ENCODE measurements around the gene TNFRSF8. TPM values are rescaled to one million over a fixed set of nuclear protein-coding genes. Genes with fewer than 3 reads are reported as not detected.

Gene TNFRSF8
- polyA plus RNA-seq, 1 donor (not counting 4 experiments of a cell fraction or from before 2014, with no cell fraction given) = 0.03 TPM

DNA sequence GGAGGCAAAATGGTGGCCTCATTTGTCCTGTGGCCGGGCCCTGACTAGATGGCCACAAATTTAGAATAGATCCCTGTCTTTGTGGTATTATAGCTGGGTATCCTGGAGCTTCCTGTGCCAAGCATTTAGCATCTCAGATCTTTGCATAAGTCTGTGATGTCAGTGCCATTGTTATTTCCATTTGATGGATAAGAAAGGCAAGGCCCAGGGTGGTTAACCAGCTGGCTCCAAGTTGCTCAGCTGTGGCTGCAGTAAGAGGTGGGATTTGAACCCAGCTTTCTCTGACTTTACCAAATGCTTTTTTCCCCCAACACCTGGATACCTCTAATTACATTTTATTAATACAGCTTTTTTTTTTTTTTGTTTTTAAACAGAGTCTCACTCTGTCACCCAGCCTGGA is 11.7 kb upstream of the TNFRSF8 start:
- DNase-seq (ENCODE audit: low read depth, low spot score) (no peak), FAIRE-seq (no peak)
- no peaks in the 10 kb centered on the region for H4K20me1 ChIP-seq (ENCODE audit: control insufficient read depth, extremely low read depth, insufficient read depth, low read length)
- no peak overlapping the region for H3K27ac ChIP-seq (ENCODE audit: control insufficient read depth, insufficient read depth, low read length)
- no peak overlapping the region for H3K4me3 ChIP-seq (ENCODE audit: control insufficient read depth in 2 of 3, extremely low read depth in 1 of 3, insufficient read depth in 2 of 3, low read depth in 1 of 3, low read length in 3 of 3)
- H3K9me3 ChIP-seq (ENCODE audit: control insufficient read depth, low read depth, low read length) = no peaks in the 10 kb centered on the region
- H3K79me2 ChIP-seq (ENCODE audit: control insufficient read depth, insufficient read depth, low read length) = no peaks in the 10 kb centered on the region
- H3K4me1 ChIP-seq (ENCODE audit: control insufficient read depth, extremely low read depth, insufficient read depth, low read length) = peaks cover 14% of the 10 kb centered on the region
- no peaks in the 10 kb centered on the region for H3K36me3 ChIP-seq (ENCODE audit: control insufficient read depth in 2 of 2, extremely low read depth in 1 of 2, insufficient read depth in 2 of 2, low read length in 2 of 2)
- no peak overlapping the region for H3K9ac ChIP-seq (ENCODE audit: control insufficient read depth, extremely low read depth, insufficient read depth, low read length)
- no peak for TF ChIP-seq EZH2 (IDR thresholded peaks at IDR 0.05; ENCODE audit: low read length)
- TF ChIP-seq, protein P1, sequence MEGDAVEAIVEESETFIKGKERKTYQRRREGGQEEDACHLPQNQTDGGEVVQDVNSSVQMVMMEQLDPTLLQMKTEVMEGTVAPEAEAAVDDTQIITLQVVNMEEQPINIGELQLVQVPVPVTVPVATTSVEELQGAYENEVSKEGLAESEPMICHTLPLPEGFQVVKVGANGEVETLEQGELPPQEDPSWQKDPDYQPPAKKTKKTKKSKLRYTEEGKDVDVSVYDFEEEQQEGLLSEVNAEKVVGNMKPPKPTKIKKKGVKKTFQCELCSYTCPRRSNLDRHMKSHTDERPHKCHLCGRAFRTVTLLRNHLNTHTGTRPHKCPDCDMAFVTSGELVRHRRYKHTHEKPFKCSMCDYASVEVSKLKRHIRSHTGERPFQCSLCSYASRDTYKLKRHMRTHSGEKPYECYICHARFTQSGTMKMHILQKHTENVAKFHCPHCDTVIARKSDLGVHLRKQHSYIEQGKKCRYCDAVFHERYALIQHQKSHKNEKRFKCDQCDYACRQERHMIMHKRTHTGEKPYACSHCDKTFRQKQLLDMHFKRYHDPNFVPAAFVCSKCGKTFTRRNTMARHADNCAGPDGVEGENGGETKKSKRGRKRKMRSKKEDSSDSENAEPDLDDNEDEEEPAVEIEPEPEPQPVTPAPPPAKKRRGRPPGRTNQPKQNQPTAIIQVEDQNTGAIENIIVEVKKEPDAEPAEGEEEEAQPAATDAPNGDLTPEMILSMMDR (optimal IDR thresholded peaks at IDR 0.05 in 1 of 3, IDR thresholded peaks at IDR 0.05 in 1 of 3, conservative IDR thresholded peaks at IDR 0.05 in 1 of 3; ENCODE audit: extremely low read depth in 1 of 3, insufficient read depth in 2 of 3, low read length in 3 of 3) = no peak
- no peak overlapping the region for H2AFZ ChIP-seq (ENCODE audit: control insufficient read depth, low read length)
- dilution Hi-C loops (cut with MboI; ENCODE audit: extremely low pct_ligation_motif_present, low sequenced_read_pairs) = no loop called here
- peaks cover 3% of the 10 kb centered on the region for H3K9me1 ChIP-seq (ENCODE audit: control insufficient read depth, extremely low read depth, insufficient read depth, low read length)
- peaks cover under 1% of the 10 kb centered on the region for H3K27me3 ChIP-seq (ENCODE audit: control insufficient read depth, extremely low read depth, insufficient read depth, low read length)
- no peak overlapping the region for H3K4me2 ChIP-seq (ENCODE audit: control insufficient read depth, extremely low read depth, insufficient read depth, low read depth, low read length)

- dilution Hi-C loops (cut with MboI; ENCODE audit: extremely low pct_ligation_motif_present, low sequenced_read_pairs) = no loop called here
- Histone ChIP-seq H3K79me2 (ENCODE audit: control insufficient read depth, insufficient read depth, low read length) (no peaks in the 10 kb centered on the region), H2AFZ (ENCODE audit: control insufficient read depth, low read length) (peak overlapping the region; percentile 66), H3K9me3 (ENCODE audit: control insufficient read depth, low read depth, low read length) (no peaks in the 10 kb centered on the region), H3K4me2 (ENCODE audit: control insufficient read depth, extremely low read depth, insufficient read depth, low read depth, low read length) (peak overlapping the region; percentile 39), H3K27ac (ENCODE audit: control insufficient read depth, insufficient read depth, low read length) (peak overlapping the region; percentile 20), H3K4me1 (ENCODE audit: control insufficient read depth, extremely low read depth, insufficient read depth, low read length) (peaks cover 20% of the 10 kb centered on the region), H3K27me3 (ENCODE audit: control insufficient read depth, extremely low read depth, insufficient read depth, low read length) (no peaks in the 10 kb centered on the region), H3K9me1 (ENCODE audit: control insufficient read depth, extremely low read depth, insufficient read depth, low read length) (peaks cover 3% of the 10 kb centered on the region), H3K4me3 (ENCODE audit: control insufficient read depth in 2 of 3, extremely low read depth in 1 of 3, insufficient read depth in 2 of 3, low read depth in 1 of 3, low read length in 3 of 3) (no peak overlapping the region), H4K20me1 (ENCODE audit: control insufficient read depth, extremely low read depth, insufficient read depth, low read length) (no peaks in the 10 kb centered on the region), H3K9ac (ENCODE audit: control insufficient read depth, extremely low read depth, insufficient read depth, low read length) (peak overlapping the region; percentile 18), H3K36me3 (ENCODE audit: control insufficient read depth in 2 of 2, extremely low read depth in 1 of 2, insufficient read depth in 2 of 2, low read length in 2 of 2) (no peaks in the 10 kb centered on the region)
- no peak for TF ChIP-seq EZH2 (IDR thresholded peaks at IDR 0.05; ENCODE audit: low read length)
- TF ChIP-seq, protein P1 (optimal IDR thresholded peaks at IDR 0.05 in 1 of 3, IDR thresholded peaks at IDR 0.05 in 1 of 3, conservative IDR thresholded peaks at IDR 0.05 in 1 of 3; ENCODE audit: extremely low read depth in 1 of 3, insufficient read depth in 2 of 3, low read length in 3 of 3) = no peak
- FAIRE-seq (peak; percentile 91), DNase-seq (ENCODE audit: low read depth, low spot score) (peak; percentile 35)
These were observed 11.0 kb upstream of the TNFRSF8 start for GRCh38 chr1:12052008-12052573.

Measured in keratinocyte (primary cell).